ENCODE measurements around the gene PATE1. TPM values are rescaled to one million over a fixed set of nuclear protein-coding genes. Genes with fewer than 3 reads are reported as not detected.
A peak's percentile ranks its signal among the peaks of the same experiment; 100 is the strongest.
"Not testable (repeated sequence)": the region's sequence is repeated elsewhere in the genome, so short reads cannot be mapped to it uniquely, and the experiment has no call there.

The PATE1 gene
- not detected for total RNA-seq
- long read RNA-seq = 0 reads

- DNase-seq (no peak), ATAC-seq (ENCODE audit: poor library complexity) (no peak)
- intact Hi-C loops (cut with DNase I) = no loop called here
Observed at GRCh38 chr11:125745979-125746378, at the start of gene PATE1. Gene PATE1 (plus strand): TSS chr11:125746279. CDS start chr11:125746305, 26 bp downstream.

GRCh38 chr11:125701018-125701610, 45.0 kb upstream of the PATE1 start:
- ATAC-seq (ENCODE audit: poor library complexity) (no peak), DNase-seq (no peak)
- intact Hi-C loops (cut with DNase I) = no loop called here

GRCh38 chr11:125701858-125702621, 44.0 kb upstream of the PATE1 start:
- intact Hi-C loops (cut with DNase I) = no loop called here
- DNase-seq = no peak
- no peak for ATAC-seq (ENCODE audit: poor library complexity)

GRCh38 chr11:125704686-125705085, 41.4 kb upstream of the PATE1 start:
- ATAC-seq (ENCODE audit: poor library complexity); intact Hi-C loops (cut with DNase I); DNase-seq: not testable (repeated sequence)

- intact Hi-C loops (cut with DNase I) = no loop called here
- no peak for DNase-seq
- ATAC-seq (ENCODE audit: poor library complexity) = no peak
Observed at GRCh38 chr11:125720781-125721180, 25.3 kb upstream of the PATE1 start.

- DNase-seq (no peak), ATAC-seq (ENCODE audit: poor library complexity) (no peak)
- intact Hi-C loops (cut with DNase I) = no loop called here
Observed at GRCh38 chr11:125724125-125724524, 22.0 kb upstream of the PATE1 start.

- DNase-seq (no peak), ATAC-seq (ENCODE audit: poor library complexity) (no peak)
- intact Hi-C loops (cut with DNase I) = no loop called here
Observed at GRCh38 chr11:125728969-125729368, 17.1 kb upstream of the PATE1 start.

- no peak for ATAC-seq (ENCODE audit: poor library complexity)
- no peak for DNase-seq
- intact Hi-C loops (cut with DNase I) = no loop called here
Observed at GRCh38 chr11:125740617-125741016, 5.5 kb upstream of the PATE1 start.

- intact Hi-C loops (cut with DNase I) = no loop called here
- DNase-seq = no peak
- ATAC-seq (ENCODE audit: poor library complexity) = no peak
Observed at GRCh38 chr11:125743681-125744080, 2.4 kb upstream of the PATE1 start.

- DNase-seq = no peak
- intact Hi-C loops (cut with DNase I) = no loop called here
- no peak for ATAC-seq (ENCODE audit: poor library complexity)
Observed at GRCh38 chr11:125750629-125751028, 4.5 kb downstream of the PATE1 start.

GRCh38 chr11:125756050-125756449, 10.0 kb downstream of the PATE1 start:
- intact Hi-C loops (cut with DNase I) = no loop called here
- no peak for ATAC-seq (ENCODE audit: poor library complexity)

GRCh38 chr11:125762445-125762844, 16.4 kb downstream of the PATE1 start:
- ATAC-seq (ENCODE audit: poor library complexity) = no peak
- intact Hi-C loops (cut with DNase I) = no loop called here
- DNase-seq = no peak

More at GRCh38 chr11:125756050-125756449, 10.0 kb downstream of the PATE1 start:
- no peak for DNase-seq

GRCh38 chr11:125763483-125763882, 17.4 kb downstream of the PATE1 start:
- ATAC-seq (ENCODE audit: poor library complexity) = no peak
- DNase-seq = no peak
- intact Hi-C loops (cut with DNase I) = no loop called here

GRCh38 chr11:125766251-125766650, 20.2 kb downstream of the PATE1 start:
- ATAC-seq (ENCODE audit: poor library complexity) = no peak
- no peak for DNase-seq
- intact Hi-C loops (cut with DNase I) = no loop called here

- no peak for DNase-seq
- no peak for ATAC-seq (ENCODE audit: poor library complexity)
- intact Hi-C loops (cut with DNase I) = no loop called here
Observed at GRCh38 chr11:125768336-125769046, 22.4 kb downstream of the PATE1 start.

GRCh38 chr11:125770583-125770982, 24.5 kb downstream of the PATE1 start:
- ATAC-seq (ENCODE audit: poor library complexity) (no peak), DNase-seq (no peak)
- intact Hi-C loops (cut with DNase I) = no loop called here

- DNase-seq (no peak), ATAC-seq (ENCODE audit: poor library complexity) (peak; percentile 56)
- intact Hi-C loops (cut with DNase I) = no loop called here
Observed at GRCh38 chr11:125772834-125773505, 26.9 kb downstream of the PATE1 start.

GRCh38 chr11:125773516-125773915, 27.4 kb downstream of the PATE1 start:
- ATAC-seq (ENCODE audit: poor library complexity) = peak; percentile 46
- intact Hi-C loops (cut with DNase I) = no loop called here

GRCh38 chr11:125777309-125777708, 31.2 kb downstream of the PATE1 start:
- intact Hi-C loops (cut with DNase I) = no loop called here
- DNase-seq = no peak

More at GRCh38 chr11:125773516-125773915, 27.4 kb downstream of the PATE1 start:
- DNase-seq = no peak

More at GRCh38 chr11:125777309-125777708, 31.2 kb downstream of the PATE1 start:
- no peak for ATAC-seq (ENCODE audit: poor library complexity)
